Endothelial cell of umbilical vein (primary cell): ENCODE results near the gene LDLRAD3. TPM values are rescaled to one million over a fixed set of nuclear protein-coding genes. Genes with fewer than 3 reads are reported as not detected.
A peak's percentile ranks its signal among the peaks of the same experiment; 100 is the strongest.

Experiments used
- BruUV-seq: library from RNA; stranded (reverse); fragments of 400-500 nt; replicated peaks from 2 replicates; lab custom pipeline; 2021; lab: Mats Ljungman, UMichigan
- CTCF ChIA-PET: fragments of 300-600, 350-600 bp; sonication (Branson Sonifier 250); formaldehyde crosslinking; loops from one replicate; lab custom pipeline; 2021; ENCODE audit warnings: antibody characterized with exemption, inconsistent platforms; lab: Charles Lee
- POLR2A ChIA-PET: fragments of 300-600, 350-600 bp; sonication (Branson Sonifier 250); formaldehyde crosslinking; loops from one replicate; lab custom pipeline; 2021; ENCODE audit warnings: antibody characterized with exemption, inconsistent platforms; lab: Charles Lee
- DNase-seq: peaks from one replicate; pipeline ENCODE4 v3.0.0-alpha.2; 2011; ENCODE audit warnings: low read depth, low spot score
- FAIRE-seq: peaks from 2 replicates; lab custom pipeline; 2011; peaks lifted over from hg19 to GRCh38; lab: Jason Lieb, UNC
- H2AFZ ChIP-seq: 2 replicates; pipeline ENCODE4 v1.6.0; 2012; ENCODE audit warnings: low read depth, low read length, control low read depth, inconsistent platforms
- H3K27ac ChIP-seq: 2 replicates; pipeline ENCODE4 v1.5.1; 2011; ENCODE audit warnings: low read depth, mild to moderate bottlenecking, control low read depth, low read length, moderate library complexity; ENCODE audit not compliant: insufficient read depth
- H3K27me3 ChIP-seq, 2 experiments: 2 replicates each; pipeline versions ENCODE4 v1.6.0 to v1.6.1; 2011; ENCODE audit warnings: low read length in 2 of 2, mixed read lengths in 1 of 2; ENCODE audit not compliant: control insufficient read depth in 2 of 2, insufficient read depth in 2 of 2
- H3K36me3 ChIP-seq, 2 experiments: 2 replicates in 1 of 2; 3 replicates in 1 of 2; pipeline ENCODE4 v1.5.1; 2011; ENCODE audit warnings: low read length in 2 of 2, mild to moderate bottlenecking in 1 of 2, moderate library complexity in 1 of 2; ENCODE audit not compliant: control insufficient read depth in 2 of 2, insufficient read depth in 2 of 2; ENCODE audit errors: extremely low read depth in 1 of 2
- H3K4me1 ChIP-seq: 3 replicates; pipeline ENCODE4 v1.5.1; 2011; ENCODE audit warnings: mild to moderate bottlenecking, low read length; ENCODE audit not compliant: control insufficient read depth, insufficient read depth; ENCODE audit errors: extremely low read depth
- H3K4me2 ChIP-seq: 2 replicates; pipeline ENCODE4 v1.6.1; 2011; ENCODE audit warnings: low read length, control low read depth, mixed read lengths; ENCODE audit not compliant: insufficient read depth
- H3K4me3 ChIP-seq, 3 experiments: fragments of 200-600 bp in 1 of 3; sonication (generic), shearing (Covaris generic) in 1 of 3; replicated peaks in 1 of 3; 2 replicates each; pipeline ENCODE4 v1.5.1; 2011 to 2016; ENCODE audit warnings: control low read depth in 3 of 3, low read length in 3 of 3, mild to moderate bottlenecking in 2 of 3, inconsistent platforms in 1 of 3, low read depth in 1 of 3, moderate library complexity in 1 of 3; ENCODE audit not compliant: insufficient read depth in 1 of 3
- H3K79me2 ChIP-seq: 2 replicates; pipeline ENCODE4 v1.6.0; 2012; ENCODE audit warnings: low read length, inconsistent platforms; ENCODE audit not compliant: control insufficient read depth, insufficient read depth
- H3K9ac ChIP-seq: replicated peaks from 2 replicates; pipeline ENCODE3; 2011; ENCODE audit warnings: low read length, control low read depth; ENCODE audit not compliant: insufficient read depth; ENCODE audit errors: extremely low read depth
- H3K9me1 ChIP-seq: replicated peaks from 3 replicates; pipeline ENCODE4 v1.6.0; 2011; ENCODE audit warnings: mild to moderate bottlenecking, low read length; ENCODE audit not compliant: control insufficient read depth, insufficient read depth; ENCODE audit errors: extremely low read depth
- H3K9me3 ChIP-seq: replicated peaks from 2 replicates; pipeline ENCODE4 v1.5.1; 2012; ENCODE audit warnings: low read length, inconsistent platforms; ENCODE audit not compliant: control insufficient read depth, insufficient read depth
- H4K20me1 ChIP-seq: replicated peaks from 2 replicates; pipeline ENCODE3; 2011; ENCODE audit warnings: mild to moderate bottlenecking, low read length; ENCODE audit not compliant: control insufficient read depth, insufficient read depth; ENCODE audit errors: extremely low read depth
- EZH2 ChIP-seq: IDR thresholded peaks from 2 replicates; pipeline ENCODE4 v1.6.1; 2012; ENCODE audit warnings: borderline replicate concordance, low read depth, mild to moderate bottlenecking, moderate library complexity, low read length, inconsistent platforms; ENCODE audit not compliant: severe bottlenecking
- FOS ChIP-seq: IDR thresholded peaks from 2 replicates; pipeline ENCODE4 v1.6.1; 2011; ENCODE audit warnings: mild to moderate bottlenecking, low read length, moderate library complexity, borderline replicate concordance; ENCODE audit not compliant: insufficient read depth
- GATA2 ChIP-seq: IDR thresholded peaks from 2 replicates; pipeline ENCODE4 v1.7.0; 2011; ENCODE audit warnings: low read depth, mild to moderate bottlenecking, moderate library complexity, mixed read lengths, low read length; ENCODE audit not compliant: insufficient read length, insufficient read depth
- JUN ChIP-seq: IDR thresholded peaks from 2 replicates; pipeline ENCODE4 v1.6.1; 2011; ENCODE audit warnings: borderline replicate concordance, low read depth; ENCODE audit not compliant: insufficient read length, insufficient read depth
- MYC ChIP-seq: IDR thresholded peaks from one replicate; pipeline ENCODE4 v1.6.1; 2011; ENCODE audit warnings: mild to moderate bottlenecking, low read depth, low read length
- POLR2A ChIP-seq: IDR thresholded peaks from 2 replicates; pipeline ENCODE4 v1.6.1; 2012; ENCODE audit warnings: low read depth, mild to moderate bottlenecking, control low read depth, low read length
- POLR2AphosphoS5 ChIP-seq: IDR thresholded peaks from 2 replicates; pipeline ENCODE4 v1.6.1; 2012; ENCODE audit warnings: low read depth, mild to moderate bottlenecking, control low read depth, low read length, moderate library complexity; ENCODE audit not compliant: insufficient read depth
- dilution Hi-C: fragments of 300-500 bp; cut with MboI; formaldehyde crosslinking; loops from one replicate; pipeline ENCODE4 v1.15.0; 2019; ENCODE audit warnings: low sequenced_read_pairs; ENCODE audit not compliant: extremely low pct_ligation_motif_present
- intact Hi-C: fragments of 100-400 bp; cut with micrococcal nuclease; formaldehyde crosslinking; loops from one replicate; pipeline ENCODE4 v1.10.0; 2022
- polyA plus RNA-seq, 4 experiments: library from polyadenylated mRNA; depleted of rRNA in 3 of 4; stranded (reverse) in 3 of 4; unstranded in 1 of 4; fragments of >200 nt; gene quantifications; 2 replicates each; pipeline versions ENCODE4 v1.2.1 to v1.2.3, GENCODE V29; 2011 to 2012; ENCODE audit warnings: missing spikeins in 1 of 4
- total RNA-seq: library from RNA; stranded (reverse); gene quantifications from 2 replicates; pipeline ENCODE4 v1.2.3, GENCODE V29; 2021
- TF ChIP-seq, protein P1 (sequence below), 2 donors: IDR thresholded peaks; 1 replicate in 1 of 2; 2 replicates in 1 of 2; pipeline ENCODE4 v1.5.1; 2011; ENCODE audit warnings: low read length in 2 of 2, mild to moderate bottlenecking in 2 of 2, moderate library complexity in 2 of 2, control low read depth in 1 of 2, inconsistent platforms in 1 of 2, low read depth in 1 of 2; ENCODE audit not compliant: insufficient read depth in 1 of 2; ENCODE audit errors: extremely low read depth in 1 of 2
- TF ChIP-seq, protein P2 (sequence below): IDR thresholded peaks from 2 replicates; pipeline ENCODE4 v1.6.1; 2011; ENCODE audit not compliant: insufficient read depth, insufficient read length

Gene LDLRAD3
- total and polyA plus RNA-seq, 2 donors (not counting 3 experiments of a cell fraction or from before 2014, with no cell fraction given), result 17.9 to 25.1 TPM

DNA sequence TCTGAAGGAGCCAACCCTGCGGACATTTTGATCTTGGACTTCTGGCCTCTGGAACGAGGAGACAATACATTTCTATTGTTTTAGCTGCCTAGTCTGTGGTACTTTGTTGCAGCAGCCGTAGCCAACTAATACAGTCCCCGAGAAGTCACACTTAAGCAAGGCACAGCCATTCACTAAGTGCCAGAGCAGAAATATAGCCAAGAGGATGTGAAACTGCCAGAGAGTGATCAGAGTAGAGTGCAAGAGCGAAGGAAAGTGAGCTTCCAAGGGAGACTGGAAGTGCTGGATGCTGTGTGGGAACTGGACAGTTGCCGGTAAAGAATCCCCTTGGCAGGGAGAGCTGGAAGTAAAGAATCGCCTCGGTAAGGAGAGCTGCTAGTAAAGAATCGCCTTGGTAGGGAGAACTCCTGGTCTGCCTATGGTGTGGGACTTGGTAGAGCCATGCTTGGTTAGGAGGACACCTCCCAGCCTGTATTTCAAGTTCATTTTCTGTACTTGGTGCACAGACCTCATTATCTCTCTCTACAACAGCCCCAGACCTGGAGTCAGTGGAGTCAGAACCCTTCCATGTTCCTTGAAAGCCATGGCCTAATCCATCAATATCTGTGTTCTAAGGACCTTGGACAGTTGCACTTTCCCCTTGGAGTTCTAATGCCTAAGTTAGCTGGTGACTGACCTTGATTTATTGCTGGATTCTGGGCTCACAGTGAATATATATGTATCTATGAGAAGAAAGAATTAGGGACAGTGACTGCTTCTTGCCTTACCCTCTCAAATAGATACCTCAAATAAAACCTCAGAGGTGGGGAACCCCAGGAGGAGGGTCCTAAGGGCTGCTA is 162.1 kb downstream of the LDLRAD3 start:
- no peaks in the 10 kb centered on the region for H4K20me1 ChIP-seq
- no peak overlapping the region for H3K4me2 ChIP-seq
- no peak overlapping the region for H3K9ac ChIP-seq
- H2AFZ ChIP-seq, result no peak overlapping the region
- no peak overlapping the region for H3K4me3 ChIP-seq
- dilution Hi-C loops, result no loop called here
- no peak for FAIRE-seq
- TSS peak; percentile 67 for BruUV-seq
- ChIA-PET POLR2A (no interaction called here), CTCF (interaction anchor here (1.1 to 2.4 kb wide), 4 partner anchors 10 to 284 kb away, joined by 3 to 19 read pairs (median 6); no protein-coding TSS in a partner anchor)
- no peaks in the 10 kb centered on the region for H3K9me3 ChIP-seq
- no peak overlapping the region for H3K27ac ChIP-seq
- no peaks in the 10 kb centered on the region for H3K36me3 ChIP-seq
- H3K9me1 ChIP-seq, result no peaks in the 10 kb centered on the region
- H3K27me3 ChIP-seq, result no peaks in the 10 kb centered on the region
- TF ChIP-seq, protein P1, sequence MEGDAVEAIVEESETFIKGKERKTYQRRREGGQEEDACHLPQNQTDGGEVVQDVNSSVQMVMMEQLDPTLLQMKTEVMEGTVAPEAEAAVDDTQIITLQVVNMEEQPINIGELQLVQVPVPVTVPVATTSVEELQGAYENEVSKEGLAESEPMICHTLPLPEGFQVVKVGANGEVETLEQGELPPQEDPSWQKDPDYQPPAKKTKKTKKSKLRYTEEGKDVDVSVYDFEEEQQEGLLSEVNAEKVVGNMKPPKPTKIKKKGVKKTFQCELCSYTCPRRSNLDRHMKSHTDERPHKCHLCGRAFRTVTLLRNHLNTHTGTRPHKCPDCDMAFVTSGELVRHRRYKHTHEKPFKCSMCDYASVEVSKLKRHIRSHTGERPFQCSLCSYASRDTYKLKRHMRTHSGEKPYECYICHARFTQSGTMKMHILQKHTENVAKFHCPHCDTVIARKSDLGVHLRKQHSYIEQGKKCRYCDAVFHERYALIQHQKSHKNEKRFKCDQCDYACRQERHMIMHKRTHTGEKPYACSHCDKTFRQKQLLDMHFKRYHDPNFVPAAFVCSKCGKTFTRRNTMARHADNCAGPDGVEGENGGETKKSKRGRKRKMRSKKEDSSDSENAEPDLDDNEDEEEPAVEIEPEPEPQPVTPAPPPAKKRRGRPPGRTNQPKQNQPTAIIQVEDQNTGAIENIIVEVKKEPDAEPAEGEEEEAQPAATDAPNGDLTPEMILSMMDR (IDR thresholded peaks at IDR 0.05; ENCODE audit: extremely low read depth in 1 of 2, insufficient read depth in 1 of 2, low read depth in 1 of 2, low read length in 2 of 2), result no peak
- TF ChIP-seq POLR2A, result no peak
- intact Hi-C loops, result no loop called here
- H3K4me1 ChIP-seq, result peaks cover 12% of the 10 kb centered on the region
- H3K79me2 ChIP-seq, result no peaks in the 10 kb centered on the region
- peak; percentile 28 for DNase-seq

DNA sequence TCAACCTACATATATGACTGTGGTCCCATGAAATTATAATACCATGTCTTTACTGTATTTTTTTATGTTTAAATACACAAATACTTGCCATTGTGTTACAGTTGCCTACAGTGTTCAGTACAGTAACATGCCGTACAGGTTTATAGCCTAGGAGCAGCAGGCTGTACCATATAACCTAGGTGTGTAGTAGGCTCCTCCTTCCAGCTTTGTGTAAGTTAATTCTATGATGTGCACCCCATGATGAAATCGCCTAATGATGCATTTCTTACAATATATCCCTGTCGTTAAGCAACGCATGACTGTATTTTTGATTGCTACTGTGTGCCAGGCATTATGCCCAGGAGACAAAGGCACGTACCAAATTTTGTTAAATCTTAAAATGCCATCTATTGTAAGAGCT is 163.7 kb downstream of the LDLRAD3 start:
- dilution Hi-C loops, result no loop called here
- no peaks in the 10 kb centered on the region for H3K9me1 ChIP-seq
- POLR2A ChIA-PET, result no interaction called here
- H3K79me2 ChIP-seq, result no peaks in the 10 kb centered on the region
- H3K4me1 ChIP-seq, result peaks cover 12% of the 10 kb centered on the region
- no TSS peak for BruUV-seq
- no peak overlapping the region for H3K9ac ChIP-seq
- no peaks in the 10 kb centered on the region for H3K27me3 ChIP-seq
- no peak overlapping the region for H3K4me2 ChIP-seq
- no peak for TF ChIP-seq MYC
- no peak for TF ChIP-seq EZH2
- TF ChIP-seq, protein P1 (IDR thresholded peaks at IDR 0.05; ENCODE audit: extremely low read depth in 1 of 2, insufficient read depth in 1 of 2, low read depth in 1 of 2, low read length in 2 of 2), result no peak
- TF ChIP-seq POLR2AphosphoS5, result no peak
- TF ChIP-seq, protein P2, sequence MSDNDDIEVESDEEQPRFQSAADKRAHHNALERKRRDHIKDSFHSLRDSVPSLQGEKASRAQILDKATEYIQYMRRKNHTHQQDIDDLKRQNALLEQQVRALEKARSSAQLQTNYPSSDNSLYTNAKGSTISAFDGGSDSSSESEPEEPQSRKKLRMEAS, result no peak
- no peak for TF ChIP-seq GATA2
- no peak for TF ChIP-seq FOS
- TF ChIP-seq POLR2A, result no peak
- TF ChIP-seq JUN, result no peak
- H3K27ac ChIP-seq, result no peak overlapping the region
- DNase-seq (no peak), FAIRE-seq (no peak)
- CTCF ChIA-PET, result interaction anchor here (0.6 to 1.3 kb wide), 4 partner anchors 22 to 285 kb away, joined by 3 to 4 read pairs (median 4); no protein-coding TSS in a partner anchor
- no peak overlapping the region for H2AFZ ChIP-seq
- intact Hi-C loops, result no loop called here
- no peak overlapping the region for H3K4me3 ChIP-seq
- no peaks in the 10 kb centered on the region for H3K36me3 ChIP-seq
- no peaks in the 10 kb centered on the region for H4K20me1 ChIP-seq
- H3K9me3 ChIP-seq, result no peaks in the 10 kb centered on the region
